HEK293T (cell line): Measurements from ENCODE around the gene GATAD2A.

ENCODE experiments used
- ARNT ChIP-seq: fragments of 450-650 bp; IDR thresholded peaks from 2 replicates; pipeline ENCODE4 v1.6.1; 2017; ENCODE audit warnings: mild to moderate bottlenecking
- BHLHE40 ChIP-seq: fragments of 450-650 bp; IDR thresholded peaks from 2 replicates; pipeline ENCODE4 v1.6.1; 2016; ENCODE audit warnings: mild to moderate bottlenecking, moderate library complexity, borderline replicate concordance
- ELF4 ChIP-seq: fragments of 450-650 bp; IDR thresholded peaks from 2 replicates; pipeline ENCODE4 v1.6.1; 2017; ENCODE audit warnings: antibody characterized with exemption
- FOXA1 ChIP-seq: fragments of 450-650 bp; IDR thresholded peaks from 2 replicates; pipeline ENCODE4 v1.6.1; 2016; ENCODE audit warnings: mild to moderate bottlenecking
- FOXM1 ChIP-seq: fragments of 450-650 bp; IDR thresholded peaks from 2 replicates; pipeline ENCODE4 v1.6.1; 2017; ENCODE audit warnings: mild to moderate bottlenecking, borderline replicate concordance
- HDGF ChIP-seq: fragments of 450-650 bp; IDR thresholded peaks from 2 replicates; pipeline ENCODE4 v1.6.1; 2017; ENCODE audit warnings: antibody characterized with exemption, borderline replicate concordance
- L3MBTL2 ChIP-seq: fragments of 450-650 bp; conservative IDR thresholded peaks from 2 replicates; pipeline ENCODE4 v1.6.1; 2016; ENCODE audit warnings: mild to moderate bottlenecking
- LEF1 ChIP-seq: fragments of 450-650 bp; IDR thresholded peaks from 2 replicates; pipeline ENCODE4 v1.6.1; 2017; ENCODE audit warnings: mild to moderate bottlenecking, borderline replicate concordance
- NFRKB ChIP-seq: fragments of 450-650 bp; IDR thresholded peaks from 2 replicates; pipeline ENCODE4 v1.6.1; 2016; ENCODE audit warnings: mild to moderate bottlenecking, moderate library complexity
- SP1 ChIP-seq: fragments of 450-650 bp; IDR thresholded peaks from 2 replicates; pipeline ENCODE4 v1.6.1; 2017
- SUZ12 ChIP-seq: fragments of 450-650 bp; IDR thresholded peaks from 2 replicates; pipeline ENCODE4 v1.6.1; 2016; ENCODE audit warnings: mild to moderate bottlenecking
- TARDBP ChIP-seq: fragments of 450-650 bp; IDR thresholded peaks from 2 replicates; pipeline ENCODE4 v1.6.1; 2016
- ZNF384 ChIP-seq: fragments of 450-650 bp; IDR thresholded peaks from 2 replicates; pipeline ENCODE4 v1.6.1; 2016

- TF ChIP-seq FOXM1 (no peak), BHLHE40 (no peak), SP1 (no peak), ZNF384 (no peak), ARNT (no peak), HDGF (no peak), ELF4 (no peak), LEF1 (no peak), NFRKB (no peak), L3MBTL2 (no peak), SUZ12 (no peak), TARDBP (no peak), FOXA1 (no peak)
These were observed 132.7 kb downstream of the GATAD2A start, which contains the start of gene CILP2 for GRCh38 chr19:19538061-19538784.
